Stimulated activated naive CD8-positive, alpha-beta T cell treated with anti-CD3 and anti-CD28 coated beads, Interleukin-15, Interleukin-2, amounts not matched to agents 100 U/mL and 50 U/mL, for 24 hours (primary cell): ENCODE measurements around the gene CCL22.
"Not testable (repeated sequence)": the region's sequence is repeated elsewhere in the genome, so short reads cannot be mapped to it uniquely, and the experiment has no call there.

Experiments
- ATAC-seq: fragments of 150-1000 bp; cut with Tn5 transposase; one replicate; pipeline ENCODE4 v1.10.0; 2021
- DNase-seq: peaks from one replicate; pipeline ENCODE4 v3.0.0; 2021

The CCL22 gene

DNA sequence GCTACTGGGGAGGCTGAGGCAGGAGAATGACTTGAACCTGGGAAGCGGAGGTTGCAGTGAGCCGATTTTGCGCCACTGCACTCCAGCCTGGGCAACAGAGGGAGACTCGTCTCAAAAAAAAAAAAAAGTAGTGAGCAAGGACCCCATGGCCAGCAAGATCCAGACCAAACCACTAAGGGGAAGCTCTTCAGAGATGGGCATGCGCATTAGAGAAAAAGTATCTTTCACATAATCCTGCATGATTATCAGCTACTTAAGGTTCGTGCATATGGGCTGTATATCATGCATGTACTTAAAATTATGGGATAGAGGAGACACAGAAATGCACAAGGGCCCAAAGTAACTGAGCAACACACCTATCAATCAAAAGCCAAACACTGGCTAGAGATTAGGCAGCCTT, 10.7 kb upstream of the CCL22 start:
- ATAC-seq (no peak), DNase-seq (no peak)

DNA sequence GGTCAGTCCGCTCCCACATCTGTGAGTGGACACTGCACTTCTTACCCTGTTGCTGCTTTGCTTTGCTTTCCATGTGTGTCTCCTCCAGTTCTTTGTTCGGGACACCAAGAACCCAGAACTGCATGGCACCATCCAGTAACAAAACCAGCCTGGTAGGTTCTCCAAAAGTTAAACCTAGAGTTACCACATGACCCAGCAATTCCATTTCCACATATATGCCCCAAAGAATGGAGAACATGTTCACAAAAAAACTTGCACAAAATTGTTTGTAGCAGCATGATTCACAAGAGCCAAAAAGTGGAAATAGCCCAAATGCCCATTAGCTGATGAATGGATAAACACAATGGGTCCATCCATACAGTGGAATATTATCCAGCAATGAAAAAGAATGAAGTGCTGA, 10.3 kb upstream of the CCL22 start:
- no peak for DNase-seq

DNA sequence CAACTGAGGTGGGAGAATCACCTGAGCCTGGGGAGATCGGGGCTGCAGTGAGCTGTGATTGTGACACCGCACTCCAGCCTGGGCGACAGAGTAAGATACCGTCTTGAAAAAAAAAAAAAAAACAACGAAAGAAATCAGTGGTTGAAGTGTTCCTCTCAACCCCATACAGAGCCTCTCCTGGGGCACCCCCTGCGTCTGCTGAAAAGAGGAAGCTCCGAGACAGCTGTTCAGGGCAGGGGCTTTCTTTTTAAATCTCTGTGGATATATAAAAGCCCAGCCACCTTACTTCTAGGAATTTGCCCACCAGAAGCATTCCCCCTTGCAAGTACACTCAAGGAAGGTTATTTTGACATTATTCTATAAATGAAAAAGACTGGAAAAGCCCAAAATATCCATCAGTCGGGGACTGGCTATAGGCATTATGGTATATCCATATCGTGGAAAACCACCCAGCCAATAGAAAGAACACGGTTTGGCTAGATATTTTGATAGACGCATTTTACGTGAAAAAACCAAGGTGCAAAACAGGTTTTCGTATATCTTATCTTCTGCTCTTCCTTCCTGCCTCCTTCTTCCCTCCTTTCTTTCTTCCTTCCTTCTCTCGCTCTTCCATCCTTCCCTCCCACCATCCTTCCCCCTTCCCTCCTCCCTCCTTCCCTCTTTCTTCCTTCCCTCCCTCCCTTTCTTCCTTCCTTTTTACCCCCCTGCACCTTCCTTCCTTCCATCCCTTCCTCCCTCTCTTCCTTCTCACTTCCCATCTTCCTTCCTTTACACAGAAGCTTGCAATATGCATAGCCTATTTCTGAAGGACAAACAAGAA, 9.2 kb upstream of the CCL22 start:
- DNase-seq (peak; percentile 53), ATAC-seq (peak; percentile 89)

More for the DNA sequence above, 10.3 kb upstream of the CCL22 start:
- ATAC-seq, result no peak

DNA sequence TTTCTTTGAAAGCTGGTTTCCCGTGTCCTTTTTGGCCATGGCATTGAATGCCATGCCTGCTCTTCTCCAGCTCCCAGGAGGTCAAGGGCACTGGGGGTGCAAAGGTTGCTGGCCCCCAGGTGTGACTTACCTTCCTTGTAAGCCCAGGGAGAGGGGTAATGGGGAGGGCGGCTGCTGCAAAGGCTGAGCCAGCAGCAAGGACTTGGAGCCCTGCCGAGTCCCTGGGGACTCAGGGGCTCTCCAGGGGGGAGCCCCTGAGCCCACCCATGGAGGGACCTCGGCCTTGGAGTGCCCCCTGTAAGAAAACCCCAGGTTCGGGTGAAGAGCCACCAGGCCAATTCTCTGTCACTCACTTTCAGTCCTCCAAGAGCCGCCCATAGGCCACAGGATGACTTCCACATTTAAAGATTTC, 5.9 kb upstream of the CCL22 start:
- DNase-seq (no peak), ATAC-seq (no peak)

DNA sequence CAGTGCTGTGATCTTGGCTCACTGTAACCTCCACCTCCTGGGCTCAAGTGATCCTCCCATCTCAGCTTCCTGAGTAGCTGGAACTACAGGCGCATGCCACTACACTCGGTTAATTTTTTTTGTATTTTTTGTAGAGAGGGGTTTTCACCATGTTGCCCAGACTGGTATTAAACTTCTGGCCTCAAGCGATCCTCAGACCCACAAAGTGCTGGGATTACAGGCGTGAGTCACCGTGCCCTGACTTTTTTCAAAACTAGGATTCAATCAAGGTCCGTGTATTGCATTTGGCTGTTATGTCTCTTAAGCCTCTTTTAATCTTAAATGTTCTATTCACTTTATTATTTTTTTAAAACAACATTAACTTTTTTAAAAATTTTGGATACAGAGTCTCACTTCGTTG, 4.3 kb upstream of the CCL22 start:
- ATAC-seq (no peak), DNase-seq (no peak)

DNA sequence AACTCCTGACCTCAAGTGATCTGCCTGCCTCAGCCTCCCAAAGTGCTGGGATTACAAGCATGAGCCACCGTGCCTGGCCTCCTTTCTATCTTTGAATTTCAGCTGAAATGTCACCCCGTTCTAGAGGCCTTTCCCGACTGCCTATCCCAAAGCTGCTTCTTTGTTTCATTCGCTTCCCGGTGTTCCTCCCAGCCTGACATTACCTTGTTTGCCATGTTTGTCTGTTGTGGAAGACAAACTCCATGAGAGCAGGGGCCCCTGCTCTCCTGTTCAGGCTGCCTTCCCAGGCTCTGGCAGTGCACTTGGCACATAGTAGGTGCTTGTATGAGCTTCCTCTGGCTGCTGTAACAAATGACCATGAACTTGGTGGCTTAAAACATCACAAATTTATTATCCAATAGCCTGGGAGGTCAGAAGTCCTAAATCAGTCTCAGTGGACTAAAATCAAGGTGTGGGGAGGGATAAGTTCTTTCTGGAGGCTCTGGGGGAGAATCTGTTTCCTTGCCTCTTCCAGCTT, 2.6 kb upstream of the CCL22 start:
- DNase-seq (no peak), ATAC-seq (no peak)

DNA sequence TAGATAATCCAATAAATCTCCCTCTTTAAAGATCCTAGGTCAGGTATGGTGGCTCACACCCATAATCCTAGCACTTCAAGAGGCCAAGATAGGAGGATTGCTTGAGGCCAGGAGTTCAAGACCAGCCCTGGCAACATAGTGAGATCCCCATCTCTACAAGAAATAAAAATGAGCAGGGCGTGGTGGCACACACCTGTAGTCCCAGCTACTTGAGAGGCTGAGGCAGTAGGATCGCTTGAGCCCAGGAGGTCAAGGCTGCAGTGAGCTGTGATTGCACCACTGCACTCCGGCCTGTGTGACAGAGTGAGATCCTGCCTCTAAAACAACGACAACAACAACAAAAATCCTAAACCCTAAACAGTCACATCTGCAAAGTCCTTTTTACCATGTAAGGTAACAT, 2.0 kb upstream of the CCL22 start:
- no peak for ATAC-seq
- DNase-seq, result no peak

DNA sequence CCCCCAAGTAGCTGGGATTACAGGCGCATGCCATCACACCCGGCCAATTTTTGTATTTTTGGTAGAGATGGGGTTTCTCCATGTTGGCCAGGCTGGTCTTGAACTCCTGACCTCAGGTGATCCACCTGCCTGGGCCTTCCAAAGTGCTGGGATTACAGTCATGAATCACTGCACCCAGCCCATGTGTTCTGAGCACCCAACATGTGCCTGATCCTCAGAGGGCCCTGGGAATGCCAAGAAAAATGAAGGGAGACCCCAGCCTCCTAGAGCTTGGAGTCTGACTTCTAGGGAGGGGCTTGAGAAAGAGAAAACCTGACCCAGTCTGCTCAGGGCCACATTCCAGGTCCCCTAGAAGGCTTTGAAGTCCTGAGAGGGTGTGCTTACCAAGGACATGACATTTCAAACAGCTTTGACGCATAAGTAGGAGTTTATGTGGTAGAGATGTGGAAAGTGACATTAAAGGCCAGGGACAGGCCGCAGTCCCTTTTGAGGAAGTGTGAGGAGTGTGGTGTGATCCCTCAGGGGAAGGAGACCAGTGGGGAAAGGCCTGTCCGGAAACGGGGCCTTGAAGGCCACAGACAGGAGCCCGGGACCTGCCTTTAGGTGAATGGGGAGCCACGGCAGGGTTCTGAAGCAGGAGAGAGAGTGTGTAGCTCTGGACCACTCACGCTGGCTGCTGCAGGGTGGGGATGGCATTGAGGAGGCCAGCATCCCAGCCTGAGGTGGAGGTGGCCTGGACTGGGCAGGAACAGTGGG, 1.1 kb upstream of the CCL22 start:
- DNase-seq, result peak; percentile 47
- peak; percentile 67 for ATAC-seq

DNA sequence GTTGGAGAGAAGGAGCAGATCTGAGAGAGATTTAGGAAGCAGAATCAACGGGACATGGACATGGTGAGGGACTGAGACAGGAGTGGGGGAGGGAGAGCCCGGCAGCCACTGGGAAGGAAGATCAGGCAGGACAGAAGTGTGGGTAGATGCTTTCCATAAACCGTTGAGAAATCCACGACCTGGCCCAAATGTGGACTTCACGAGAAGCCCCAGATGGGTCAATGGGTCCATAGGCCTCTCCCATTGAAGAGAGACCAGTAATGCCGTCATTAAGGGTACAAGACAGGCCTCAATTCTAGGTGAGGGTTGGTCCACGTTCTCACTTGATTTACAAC, 530 bp upstream of the CCL22 start:
- no peak for DNase-seq
- ATAC-seq, result no peak

DNA sequence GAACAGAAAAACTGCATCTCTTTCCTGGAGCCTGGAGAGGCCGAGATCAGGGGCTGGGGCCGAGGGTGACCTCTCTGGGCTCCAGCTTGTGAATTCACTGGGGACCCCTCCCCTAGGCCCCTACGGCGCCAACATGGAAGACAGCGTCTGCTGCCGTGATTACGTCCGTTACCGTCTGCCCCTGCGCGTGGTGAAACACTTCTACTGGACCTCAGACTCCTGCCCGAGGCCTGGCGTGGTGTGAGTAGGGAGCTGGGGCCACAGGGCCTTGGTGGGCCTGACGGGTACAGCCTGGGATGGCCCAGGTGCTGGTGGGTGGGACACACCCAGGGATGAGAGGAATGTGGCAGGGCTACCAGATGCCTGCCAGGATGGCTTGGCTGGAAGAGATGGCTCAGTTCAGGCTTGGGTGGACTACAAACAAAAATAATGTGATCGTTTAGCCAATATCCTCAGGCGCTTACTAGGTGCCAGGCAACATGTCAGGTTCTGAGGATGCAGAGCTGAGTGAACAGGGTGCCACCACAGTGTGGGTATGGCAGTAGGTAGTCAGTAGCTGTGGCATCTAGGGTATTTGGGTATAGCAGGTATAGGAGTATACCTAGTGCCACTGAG, 1.8 kb downstream of the CCL22 start:
- no peak for DNase-seq
- no peak for ATAC-seq

DNA sequence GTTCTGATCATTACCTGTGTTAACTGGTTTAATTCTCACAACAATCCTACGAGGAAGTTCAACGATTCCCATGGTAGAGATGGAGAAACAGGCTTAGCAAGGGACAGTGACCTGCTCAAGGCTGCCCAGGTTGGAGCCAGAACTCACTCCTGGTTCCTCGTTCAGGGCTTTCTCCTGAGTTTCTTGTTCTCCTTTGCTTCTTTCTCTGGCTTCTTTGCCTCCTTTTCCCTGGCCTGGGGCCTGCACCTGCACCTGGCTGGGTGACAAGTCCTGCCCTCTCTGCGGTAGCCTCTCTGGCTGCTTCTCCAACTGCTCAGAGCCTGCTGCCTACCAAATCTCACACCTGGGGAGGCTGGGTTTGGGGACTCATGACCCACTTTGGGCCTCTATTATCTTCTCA, 2.8 kb downstream of the CCL22 start:
- DNase-seq, result no peak
- ATAC-seq, result no peak

DNA sequence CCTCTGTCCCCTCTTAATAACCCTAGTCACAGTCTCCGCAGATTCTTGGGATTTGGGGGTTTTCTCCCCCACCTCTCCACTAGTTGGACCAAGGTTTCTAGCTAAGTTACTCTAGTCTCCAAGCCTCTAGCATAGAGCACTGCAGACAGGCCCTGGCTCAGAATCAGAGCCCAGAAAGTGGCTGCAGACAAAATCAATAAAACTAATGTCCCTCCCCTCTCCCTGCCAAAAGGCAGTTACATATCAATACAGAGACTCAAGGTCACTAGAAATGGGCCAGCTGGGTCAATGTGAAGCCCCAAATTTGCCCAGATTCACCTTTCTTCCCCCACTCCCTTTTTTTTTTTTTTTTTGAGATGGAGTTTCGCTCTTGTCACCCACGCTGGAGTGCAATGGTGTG, 5.6 kb downstream of the CCL22 start:
- DNase-seq (no peak), ATAC-seq (no peak)

DNA sequence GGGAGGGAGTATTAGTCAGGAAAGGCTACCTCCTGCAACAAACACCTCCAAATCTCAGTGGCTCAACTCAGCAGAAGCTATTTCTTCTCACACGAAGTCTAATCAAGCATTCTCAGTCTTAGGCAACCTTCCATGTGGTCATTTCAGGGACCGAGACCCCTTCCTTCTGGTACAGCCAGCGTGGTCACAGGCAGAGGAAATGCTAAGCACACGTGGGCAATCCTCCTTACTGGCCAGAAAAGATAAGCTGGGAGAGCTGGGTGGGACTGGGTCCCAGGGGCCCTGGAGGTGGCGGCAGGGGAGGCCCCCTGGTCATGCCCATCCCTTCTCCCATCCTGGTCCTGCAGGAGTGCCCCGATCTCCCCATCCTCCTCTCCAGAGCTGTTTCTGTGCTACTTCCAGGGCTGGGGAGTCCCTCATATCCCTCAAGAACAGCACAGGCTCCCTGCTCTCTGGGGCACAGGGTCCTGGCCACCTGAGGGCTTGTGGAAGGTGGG, 8.0 kb downstream of the CCL22 start:
- ATAC-seq (no peak), DNase-seq (no peak)

DNA sequence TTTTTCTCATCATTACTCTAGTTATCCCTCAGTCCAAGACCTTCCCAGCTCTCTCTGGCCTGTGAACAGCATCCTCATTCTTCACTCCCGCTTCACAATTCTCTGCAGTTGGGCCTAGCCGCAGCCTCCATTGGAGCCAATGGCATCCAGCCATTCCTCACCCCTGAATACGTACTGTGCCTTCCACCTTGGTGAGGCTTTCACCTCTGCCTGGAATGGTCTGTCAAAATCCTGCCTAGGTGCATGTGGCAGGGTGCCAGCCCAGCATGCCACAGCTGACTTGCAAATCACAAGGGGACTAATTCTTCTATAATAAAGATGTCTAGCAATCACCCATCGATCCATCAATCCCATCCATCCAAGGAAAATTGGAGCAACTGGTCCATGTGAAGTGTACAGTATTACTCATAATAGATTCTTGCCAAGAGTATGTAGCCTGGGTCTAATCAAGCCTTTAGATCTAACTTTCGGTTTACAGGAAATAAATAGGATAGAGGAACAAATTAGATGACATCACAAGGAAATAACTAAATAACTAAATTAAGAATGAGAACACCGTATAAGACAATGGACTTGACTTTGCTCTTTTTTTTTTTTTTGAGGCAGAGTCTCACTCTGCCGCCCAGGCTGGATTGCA, 8.7 kb downstream of the CCL22 start:
- no peak for DNase-seq
- ATAC-seq, result no peak

DNA sequence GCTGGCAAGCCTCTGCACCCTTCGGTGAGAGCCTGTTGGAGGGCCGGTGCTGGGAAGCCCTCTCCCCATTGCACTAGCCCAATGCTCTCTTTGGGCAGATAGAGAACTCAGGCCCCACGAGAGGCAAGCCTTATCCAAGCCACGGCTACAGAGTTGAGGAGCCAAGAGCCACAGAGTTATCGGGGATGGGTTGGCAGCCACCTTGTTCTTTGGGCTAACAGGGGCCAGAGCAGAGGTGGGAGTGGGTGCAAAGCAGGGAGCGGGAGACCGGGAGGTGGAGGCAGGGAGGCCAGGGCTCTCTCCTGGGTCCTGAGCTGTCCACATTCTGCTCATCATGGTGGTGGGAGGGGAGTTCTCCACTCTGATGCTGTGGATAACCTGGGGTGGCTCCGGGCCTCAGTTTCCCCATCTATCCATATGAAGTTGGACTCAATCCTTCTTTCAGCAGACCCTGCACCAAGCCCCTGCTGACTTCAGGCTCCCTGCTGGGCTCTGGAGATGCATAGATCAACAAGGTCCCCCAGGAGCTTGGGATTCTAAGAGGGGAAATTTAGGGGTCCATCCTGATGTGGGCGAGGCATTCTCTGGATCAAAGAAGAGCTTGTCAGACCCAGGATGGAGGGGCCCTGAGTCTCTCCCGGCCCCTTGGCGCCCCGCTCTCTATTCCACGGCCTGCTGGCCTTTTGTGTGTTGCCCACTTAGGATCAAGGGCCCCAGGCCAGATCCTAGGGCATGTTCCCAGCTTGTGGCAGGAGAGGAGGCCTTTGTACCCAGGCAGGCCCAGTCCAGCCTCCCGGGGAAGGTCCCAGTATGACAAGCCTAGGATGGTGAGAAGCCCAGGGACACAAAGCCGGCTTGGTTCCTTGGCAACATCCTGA, 13.2 kb downstream of the CCL22 start:
- no peak for ATAC-seq
- no peak for DNase-seq

DNA sequence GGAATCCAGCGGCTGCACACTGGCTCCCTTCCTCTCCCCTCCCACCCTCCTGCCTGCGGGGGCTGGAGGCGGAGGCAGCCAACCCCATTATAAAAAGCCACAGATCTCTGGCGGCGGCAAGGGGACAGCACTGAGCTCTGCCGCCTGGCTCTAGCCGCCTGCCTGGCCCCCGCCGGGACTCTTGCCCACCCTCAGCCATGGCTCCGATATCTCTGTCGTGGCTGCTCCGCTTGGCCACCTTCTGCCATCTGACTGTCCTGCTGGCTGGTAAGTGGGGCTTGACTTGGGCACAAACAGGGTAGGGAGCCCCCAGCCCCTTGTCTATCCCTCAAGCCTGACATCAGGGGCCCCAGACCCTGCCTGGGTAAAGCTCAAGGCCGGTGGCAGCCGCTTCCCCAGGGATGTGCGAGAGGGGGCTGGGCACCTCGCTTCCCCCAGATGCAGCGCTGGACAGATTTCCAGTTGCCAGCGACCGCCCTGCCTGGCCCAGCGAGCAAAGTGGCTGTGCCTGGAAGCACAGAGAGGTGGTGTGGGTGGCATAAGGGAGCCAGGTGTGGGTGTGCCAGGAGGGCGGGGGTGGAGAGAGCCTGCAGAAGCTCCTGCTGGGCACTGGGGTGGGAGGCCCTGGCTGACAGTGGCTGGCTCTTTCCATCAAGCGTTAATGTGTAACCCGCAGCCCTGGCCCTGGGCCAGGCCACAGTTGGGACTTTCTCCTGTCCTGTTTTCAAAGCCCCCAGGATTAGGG, 14.0 kb downstream of the CCL22 start, which contains the start of gene CX3CL1:
Gene CX3CL1, plus strand, starts transcription at position 119 of the 745 bp plus-strand sequence. Its CDS starts 79 bp downstream, at position 198.
- ATAC-seq (no peak), DNase-seq (no peak)

DNA sequence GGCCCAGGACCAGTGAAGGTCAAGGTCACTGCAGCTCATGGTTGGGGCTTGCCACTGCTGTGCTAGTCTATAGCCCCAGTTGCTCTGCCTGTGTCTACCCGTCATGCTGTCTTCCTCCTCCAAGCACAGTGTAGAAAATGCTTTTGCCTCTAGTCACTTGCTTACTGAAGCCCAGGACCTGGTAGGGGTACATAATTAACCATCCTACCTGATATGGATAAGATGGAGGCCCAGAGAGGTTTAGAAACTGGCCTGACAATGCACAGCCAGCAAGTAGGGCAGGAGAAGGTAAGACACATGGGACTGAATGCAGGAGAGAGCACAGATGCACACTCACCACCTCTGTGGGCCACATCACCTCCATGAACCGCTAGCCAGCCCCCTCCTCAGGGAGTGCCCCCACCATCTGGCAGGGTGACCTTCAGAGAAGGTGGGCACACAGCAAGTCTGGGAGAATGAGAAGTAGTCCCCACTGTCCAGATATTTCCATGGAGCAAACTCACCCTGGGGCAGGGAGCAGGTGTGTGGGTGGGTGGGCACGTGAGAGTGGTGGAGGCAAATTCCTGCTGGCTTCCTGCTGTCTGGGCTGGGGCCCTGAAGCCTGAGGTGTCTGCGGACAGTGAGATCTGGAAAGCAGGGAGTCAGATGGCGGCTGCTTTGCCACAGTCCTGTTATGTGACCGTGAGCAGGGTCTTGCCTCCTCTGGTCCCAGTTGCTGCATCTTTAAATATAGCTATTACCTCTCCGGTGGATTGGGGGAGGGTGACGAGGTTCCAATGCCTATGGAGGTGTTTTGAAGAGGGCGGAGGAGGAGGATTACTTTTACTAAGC, 14.7 kb downstream of the CCL22 start:
- ATAC-seq, result no peak
- DNase-seq, result no peak

DNA sequence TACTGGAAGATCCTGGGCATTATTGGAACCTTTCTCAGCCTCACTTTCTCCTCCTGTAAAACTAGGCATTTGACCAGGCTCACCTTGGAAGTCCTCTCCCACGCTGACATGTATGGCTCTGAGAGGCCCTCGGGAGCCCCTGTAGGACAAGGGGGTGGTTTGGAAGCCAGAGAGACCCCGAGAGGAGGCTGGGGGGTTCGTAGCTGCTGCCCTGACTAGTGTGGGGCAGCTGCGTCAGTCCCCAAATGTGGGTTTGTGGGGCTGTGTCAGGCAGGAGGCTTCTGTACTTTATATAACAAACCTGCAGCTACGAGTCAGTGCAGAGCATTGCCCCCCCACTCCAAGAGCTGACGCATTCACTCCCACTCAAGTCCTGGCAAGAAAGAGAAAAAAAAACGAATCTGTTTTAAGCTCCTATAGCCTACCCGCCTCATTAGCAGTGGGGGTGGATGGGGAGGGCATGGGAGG, 15.5 kb downstream of the CCL22 start:
- DNase-seq, result peak; percentile 51
- ATAC-seq, result no peak

DNA sequence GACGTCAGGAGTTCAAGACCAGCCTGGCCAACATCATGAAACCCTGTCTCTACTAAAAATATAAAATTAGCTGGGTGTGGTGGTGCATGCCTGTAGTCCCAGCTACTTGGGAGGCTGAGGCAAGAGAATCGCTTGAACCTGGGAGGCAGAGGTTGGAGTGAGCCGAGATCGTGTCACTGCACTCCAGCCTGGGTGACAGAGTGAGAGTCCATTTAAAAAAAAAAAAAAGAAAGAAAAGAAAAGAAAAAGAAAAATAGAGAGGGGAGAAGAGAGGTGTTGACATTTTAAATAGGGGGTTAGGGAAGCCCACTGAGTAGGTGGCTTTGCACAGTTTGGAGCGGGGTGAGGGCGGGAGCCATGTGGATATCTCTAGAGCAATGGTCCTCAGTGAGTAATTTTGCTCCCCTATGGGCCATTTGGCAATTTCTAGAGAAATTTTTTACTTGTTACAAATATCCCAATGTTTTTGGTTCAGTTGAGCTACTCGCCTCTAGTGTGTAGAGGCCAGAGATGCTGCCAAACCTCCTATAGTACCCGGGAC, 16.4 kb downstream of the CCL22 start:
- not testable (repeated sequence) for ATAC-seq, DNase-seq
